ENCODE data around the gene PLG. TPM values are rescaled to one million over a fixed set of nuclear protein-coding genes. Genes with fewer than 3 reads are reported as not detected.

PLG gene
- polyA plus RNA-seq, 4 donors: 2.2 to 25.6 (median 10.4) TPM

Other genes with a start within 250 kb of the PLG start
- gene LPA, start 38.0 kb upstream of the PLG start, polyA plus RNA-seq (ENCODE audit: insufficient read length in 4 of 4): under 1 TPM; 0.17 to 0.30 (median 0.23) TPM